GM21723 (cell line): ENCODE data around the gene SETDB1.
"Not testable (repeated sequence)": the region's sequence is repeated elsewhere in the genome, so short reads cannot be mapped to it uniquely, and the experiment has no call there.

Source experiments
- ATAC-seq: cut with Tn5 transposase; IDR thresholded peaks from one replicate; pipeline ENCODE4 v1.9.1; 2021; ENCODE audit warnings: mild to moderate bottlenecking, moderate library complexity; ENCODE audit not compliant: unreplicated experiment

SETDB1 gene

GRCh38 chr1:150928286-150928685 is 2.1 kb downstream of the SETDB1 start:
- no peak for ATAC-seq

GRCh38 chr1:150928775-150929174 is 2.6 kb downstream of the SETDB1 start:
- not testable (repeated sequence) for ATAC-seq

GRCh38 chr1:150931773-150932172 is 5.6 kb downstream of the SETDB1 start:
- ATAC-seq = no peak

GRCh38 chr1:150944856-150945255 is 18.7 kb downstream of the SETDB1 start:
- ATAC-seq = no peak

GRCh38 chr1:150954708-150955107 is 28.5 kb downstream of the SETDB1 start:
- ATAC-seq = no peak

GRCh38 chr1:150955280-150955679 is 29.1 kb downstream of the SETDB1 start:
- no peak for ATAC-seq

- no peak for ATAC-seq
Measured at GRCh38 chr1:150957666-150958065, 31.5 kb downstream of the SETDB1 start.

- ATAC-seq = no peak
Measured at GRCh38 chr1:150960646-150961045, 34.5 kb downstream of the SETDB1 start.

GRCh38 chr1:150961756-150962155 is 35.6 kb downstream of the SETDB1 start:
- ATAC-seq = no peak

GRCh38 chr1:150963321-150964163 is 37.4 kb downstream of the SETDB1 start:
- ATAC-seq = no peak

- ATAC-seq = no peak
Measured at GRCh38 chr1:150964164-150964489, 38.0 kb downstream of the SETDB1 start.

- no peak for ATAC-seq
Measured at GRCh38 chr1:150965605-150966004, 39.4 kb downstream of the SETDB1 start.

- ATAC-seq = no peak
Measured at GRCh38 chr1:150966011-150966410, 39.8 kb downstream of the SETDB1 start.

- ATAC-seq = no peak
Measured at GRCh38 chr1:150967936-150968335, 41.8 kb downstream of the SETDB1 start.

GRCh38 chr1:150968491-150968890 is 42.3 kb downstream of the SETDB1 start:
- ATAC-seq = no peak

GRCh38 chr1:150969626-150970025 is 43.5 kb downstream of the SETDB1 start:
- ATAC-seq = no peak

GRCh38 chr1:150970808-150971582 is 44.8 kb downstream of the SETDB1 start:
- no peak for ATAC-seq

GRCh38 chr1:150971583-150972416 is 45.6 kb downstream of the SETDB1 start:
- no peak for ATAC-seq

GRCh38 chr1:150972417-150972940 is 46.3 kb downstream of the SETDB1 start:
- ATAC-seq = no peak

- ATAC-seq = no peak
Measured at GRCh38 chr1:150973258-150973835, 47.2 kb downstream of the SETDB1 start.
